ENCODE results near the gene IL22RA1. TPM values are rescaled to one million over a fixed set of nuclear protein-coding genes. Genes with fewer than 3 reads are reported as not detected.

Gene IL22RA1
- total RNA-seq, 1 experiment from 2014 or later: 5.0 TPM

GRCh38 chr1:24074817-24075589 lies 67.9 kb downstream of the IL22RA1 start:
- H3K4me2 ChIP-seq: no peak overlapping the region
- no peaks in the 10 kb centered on the region for H4K20me1 ChIP-seq (ENCODE audit: insufficient read depth)
- H2AFZ ChIP-seq: no peak overlapping the region
- intact Hi-C loops (cut with micrococcal nuclease; ENCODE audit: unreplicated experiment): loop anchor here (5.0 kb wide), 1 partner anchor 32 kb away; no protein-coding TSS in a partner anchor
- no peaks in the 10 kb centered on the region for H3F3A ChIP-seq (ENCODE audit: insufficient read depth, low read depth)
- no peaks in the 10 kb centered on the region for H3K79me2 ChIP-seq (ENCODE audit: low read depth)
- no peaks in the 10 kb centered on the region for H3K9me3 ChIP-seq (ENCODE audit: insufficient read depth, low read depth)
- ChIA-PET POLR2A (ENCODE audit: unreplicated experiment) (no interaction called here), CTCF (no interaction called here)
- H3K27me3 ChIP-seq (ENCODE audit: insufficient read depth, low read depth): no peaks in the 10 kb centered on the region
- peak in 1 of 2 experiments; percentile 9 for DNase-seq
- BruUV-seq (replicated peaks): no TSS peak
- no peak for TF ChIP-seq CTCF (conservative IDR thresholded peaks at IDR 0.05)
- TF ChIP-seq EZH2 (IDR thresholded peaks at IDR 0.05; ENCODE audit: low read depth): no peak
- no peak overlapping the region for H3K27ac ChIP-seq
- H3K4me3 ChIP-seq: no peak overlapping the region
- H3K4me1 ChIP-seq (replicated peaks; ENCODE audit: insufficient read depth): no peaks in the 10 kb centered on the region
- no peaks in the 10 kb centered on the region for H3K9me2 ChIP-seq (ENCODE audit: insufficient read depth)
- no peaks in the 10 kb centered on the region for H3K36me3 ChIP-seq (ENCODE audit: low read depth)

GRCh38 chr1:24074196-24074595 lies 68.7 kb downstream of the IL22RA1 start:
- TF ChIP-seq EZH2 (IDR thresholded peaks at IDR 0.05; ENCODE audit: low read depth): no peak
- TF ChIP-seq CTCF (conservative IDR thresholded peaks at IDR 0.05): no peak
- no peaks in the 10 kb centered on the region for H3K9me3 ChIP-seq (ENCODE audit: insufficient read depth, low read depth)
- no peaks in the 10 kb centered on the region for H4K20me1 ChIP-seq (ENCODE audit: insufficient read depth)
- H3K27me3 ChIP-seq (ENCODE audit: insufficient read depth, low read depth): no peaks in the 10 kb centered on the region
- no peaks in the 10 kb centered on the region for H3K79me2 ChIP-seq (ENCODE audit: low read depth)
- POLR2A ChIA-PET (ENCODE audit: unreplicated experiment): no interaction called here
- no peaks in the 10 kb centered on the region for H3K9me2 ChIP-seq (ENCODE audit: insufficient read depth)
- no peak overlapping the region for H3K4me2 ChIP-seq
- no peak overlapping the region for H3K27ac ChIP-seq
- H3F3A ChIP-seq (ENCODE audit: insufficient read depth, low read depth): no peaks in the 10 kb centered on the region
- intact Hi-C loops (cut with micrococcal nuclease; ENCODE audit: unreplicated experiment): loop anchor here (5.0 kb wide), 1 partner anchor 33 kb away; no protein-coding TSS in a partner anchor
- H3K4me3 ChIP-seq: no peak overlapping the region
- BruUV-seq (replicated peaks): no TSS peak
- CTCF ChIA-PET: interaction anchor here (0.7 kb wide), 1 partner anchor 130 kb away, joined by 3 read pairs; no protein-coding TSS in a partner anchor
- H2AFZ ChIP-seq: no peak overlapping the region
- DNase-seq: no peak
- no peaks in the 10 kb centered on the region for H3K4me1 ChIP-seq (replicated peaks; ENCODE audit: insufficient read depth)
- H3K36me3 ChIP-seq (ENCODE audit: low read depth): no peaks in the 10 kb centered on the region

GRCh38 chr1:24071941-24072340 lies 71.0 kb downstream of the IL22RA1 start:
- Histone ChIP-seq H3K9me2 (ENCODE audit: insufficient read depth) (no peaks in the 10 kb centered on the region), H3K27ac (no peak overlapping the region), H2AFZ (no peak overlapping the region), H3K4me2 (no peak overlapping the region), H3K36me3 (ENCODE audit: low read depth) (no peaks in the 10 kb centered on the region), H3K27me3 (ENCODE audit: insufficient read depth, low read depth) (no peaks in the 10 kb centered on the region), H3K9me3 (ENCODE audit: insufficient read depth, low read depth) (no peaks in the 10 kb centered on the region), H4K20me1 (ENCODE audit: insufficient read depth) (no peaks in the 10 kb centered on the region), H3K79me2 (ENCODE audit: low read depth) (no peaks in the 10 kb centered on the region), H3F3A (ENCODE audit: insufficient read depth, low read depth) (no peaks in the 10 kb centered on the region), H3K4me3 (no peak overlapping the region), H3K4me1 (replicated peaks; ENCODE audit: insufficient read depth) (no peaks in the 10 kb centered on the region)
- BruUV-seq (replicated peaks): no TSS peak
- DNase-seq: no peak
- ChIA-PET CTCF (interaction anchor here (0.6 to 1.3 kb wide), 5 partner anchors 71 to 280 kb away, joined by 3 to 5 read pairs (median 4); partner anchors contain the start of gene IL22RA1), POLR2A (ENCODE audit: unreplicated experiment) (interaction anchor here (0.6 kb wide), 1 partner anchor 642 kb away, joined by 6 read pairs; no protein-coding TSS in a partner anchor)
- intact Hi-C loops (cut with micrococcal nuclease; ENCODE audit: unreplicated experiment): loop anchor here (1.0 to 5.0 kb wide), 4 partner anchors 35 to 319 kb away; no protein-coding TSS in a partner anchor
- no peak for TF ChIP-seq EZH2 (IDR thresholded peaks at IDR 0.05; ENCODE audit: low read depth)
- TF ChIP-seq CTCF (conservative IDR thresholded peaks at IDR 0.05): no peak
